OCI-LY1 (cell line): Measurements from ENCODE around the gene RPS21.

Experiments used
- H2AFZ ChIP-seq: fragments of 200-600 bp; sonication (generic), shearing (Covaris generic); 2 replicates; pipeline ENCODE4 v1.6.0; 2014; ENCODE audit warnings: antibody characterized with exemption, mild to moderate bottlenecking, low read length
- H3F3A ChIP-seq: fragments of 200-600 bp; sonication (generic), shearing (Covaris generic); 2 replicates; pipeline ENCODE4 v1.6.0; 2014; ENCODE audit warnings: mild to moderate bottlenecking, antibody characterized with exemption, low read length, moderate library complexity; ENCODE audit not compliant: insufficient read depth
- H3K27ac ChIP-seq: fragments of 200-600 bp; sonication (generic); 2 replicates; pipeline ENCODE4 v1.5.1; 2014; ENCODE audit warnings: low read length, mixed run types, mild to moderate bottlenecking, low read depth; ENCODE audit not compliant: poor library complexity, severe bottlenecking
- H3K27me3 ChIP-seq: fragments of 200-600 bp; sonication (generic); 2 replicates; pipeline ENCODE4 v1.6.0; 2014; ENCODE audit warnings: antibody characterized with exemption, mild to moderate bottlenecking, low read length, moderate library complexity; ENCODE audit not compliant: insufficient read depth
- H3K36me3 ChIP-seq: fragments of 200-600 bp; sonication (generic); 2 replicates; pipeline ENCODE4 v1.6.1; 2014; ENCODE audit warnings: mild to moderate bottlenecking, antibody characterized with exemption, low read length, moderate library complexity, mixed read lengths; ENCODE audit not compliant: insufficient read depth
- H3K4me1 ChIP-seq: fragments of 200-600 bp; sonication (generic); 2 replicates; pipeline ENCODE4 v1.5.1; 2014; ENCODE audit warnings: mild to moderate bottlenecking, low read length, moderate library complexity; ENCODE audit not compliant: insufficient read depth, severe bottlenecking
- H3K4me2 ChIP-seq: fragments of 200-600 bp; sonication (generic), shearing (Covaris generic); 2 replicates; pipeline ENCODE4 v1.6.1; 2014; ENCODE audit warnings: low read length
- H3K4me3 ChIP-seq: fragments of 200-600 bp; sonication (generic); 2 replicates; pipeline ENCODE4 v1.5.1; 2014; ENCODE audit warnings: low read length, low read depth, mild to moderate bottlenecking, mixed read lengths; ENCODE audit not compliant: poor library complexity, severe bottlenecking
- H3K79me2 ChIP-seq: fragments of 200-600 bp; shearing (Covaris generic); 2 replicates; pipeline ENCODE4 v1.6.1; 2016; ENCODE audit warnings: mixed run types, low read length, mixed read lengths; ENCODE audit not compliant: insufficient read depth
- H3K9ac ChIP-seq: fragments of 200-600 bp; sonication (generic), shearing (Covaris generic); 2 replicates; pipeline ENCODE4 v1.6.1; 2014; ENCODE audit warnings: mild to moderate bottlenecking, low read length, mixed read lengths
- H3K9me2 ChIP-seq: fragments of 200-600 bp; sonication (generic), shearing (Covaris generic); 2 replicates; pipeline ENCODE4 v1.6.1; 2014; ENCODE audit warnings: low read depth, mild to moderate bottlenecking, low read length, mixed read lengths
- H3K9me3 ChIP-seq: fragments of 200-600 bp; shearing (Covaris generic); 2 replicates; pipeline ENCODE4 v1.6.1; 2014; ENCODE audit warnings: low read length, mixed read lengths
- H4K20me1 ChIP-seq: fragments of 200-600 bp; sonication (generic), shearing (Covaris generic); 2 replicates; pipeline ENCODE4 v1.6.0; 2016; ENCODE audit warnings: mild to moderate bottlenecking, low read length; ENCODE audit not compliant: insufficient read depth
- CTCF ChIP-seq: fragments of 200-600 bp; sonication (generic), shearing (Covaris generic); IDR thresholded peaks from 2 replicates; pipeline ENCODE4 v1.5.1; 2017; ENCODE audit warnings: mild to moderate bottlenecking, antibody characterized with exemption, low read length, moderate library complexity, mixed read lengths
- EZH2 ChIP-seq: fragments of 200-600 bp; sonication (generic), shearing (Covaris generic); IDR thresholded peaks from 2 replicates; pipeline ENCODE4 v1.8.0; 2017; ENCODE audit warnings: borderline replicate concordance, mixed run types, mild to moderate bottlenecking, antibody characterized with exemption, low read length, moderate library complexity, mixed read lengths

The RPS21 gene

DNA sequence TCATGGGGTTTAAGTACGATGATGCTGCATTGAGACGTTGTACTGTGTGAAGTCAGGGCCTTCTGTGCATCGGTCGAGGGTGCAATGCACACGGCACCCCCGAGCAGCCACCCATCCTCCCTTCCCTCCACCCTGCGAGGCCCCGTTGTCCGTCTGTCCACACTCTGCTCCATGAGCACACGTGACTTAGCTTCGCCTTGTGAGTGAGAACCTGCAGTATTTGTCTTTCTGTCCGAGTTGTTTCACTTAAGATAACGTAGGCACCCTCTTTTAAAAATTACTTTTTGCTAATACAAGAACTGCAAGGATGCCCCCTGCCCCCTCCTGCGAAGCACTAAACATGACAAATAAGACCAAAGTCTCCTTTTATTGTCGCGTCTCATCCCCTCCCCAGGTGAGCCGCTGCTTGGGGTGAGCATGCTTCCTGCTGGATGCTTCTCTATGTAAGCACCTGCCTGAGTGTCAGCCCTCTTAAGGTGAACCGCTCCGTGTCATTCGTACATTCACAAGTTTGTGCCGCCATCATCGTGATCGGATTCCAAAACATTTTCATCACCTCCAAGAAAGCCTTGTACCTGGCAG is 44.1 kb downstream of the RPS21 start:
- Histone ChIP-seq H3K4me2 (no peak overlapping the region), H4K20me1 (no peaks in the 10 kb centered on the region), H2AFZ (no peak overlapping the region), H3K27ac (no peak overlapping the region), H3K4me3 (no peak overlapping the region), H3K4me1 (no peaks in the 10 kb centered on the region), H3F3A (no peaks in the 10 kb centered on the region), H3K9ac (no peak overlapping the region), H3K9me2 (no peaks in the 10 kb centered on the region), H3K36me3 (no peaks in the 10 kb centered on the region), H3K27me3 (peaks cover under 1% of the 10 kb centered on the region; the same call in 1 of the 2 replicates), H3K9me3 (no peaks in the 10 kb centered on the region), H3K79me2 (no peaks in the 10 kb centered on the region)
- no peak for TF ChIP-seq CTCF
- no peak for TF ChIP-seq EZH2

DNA sequence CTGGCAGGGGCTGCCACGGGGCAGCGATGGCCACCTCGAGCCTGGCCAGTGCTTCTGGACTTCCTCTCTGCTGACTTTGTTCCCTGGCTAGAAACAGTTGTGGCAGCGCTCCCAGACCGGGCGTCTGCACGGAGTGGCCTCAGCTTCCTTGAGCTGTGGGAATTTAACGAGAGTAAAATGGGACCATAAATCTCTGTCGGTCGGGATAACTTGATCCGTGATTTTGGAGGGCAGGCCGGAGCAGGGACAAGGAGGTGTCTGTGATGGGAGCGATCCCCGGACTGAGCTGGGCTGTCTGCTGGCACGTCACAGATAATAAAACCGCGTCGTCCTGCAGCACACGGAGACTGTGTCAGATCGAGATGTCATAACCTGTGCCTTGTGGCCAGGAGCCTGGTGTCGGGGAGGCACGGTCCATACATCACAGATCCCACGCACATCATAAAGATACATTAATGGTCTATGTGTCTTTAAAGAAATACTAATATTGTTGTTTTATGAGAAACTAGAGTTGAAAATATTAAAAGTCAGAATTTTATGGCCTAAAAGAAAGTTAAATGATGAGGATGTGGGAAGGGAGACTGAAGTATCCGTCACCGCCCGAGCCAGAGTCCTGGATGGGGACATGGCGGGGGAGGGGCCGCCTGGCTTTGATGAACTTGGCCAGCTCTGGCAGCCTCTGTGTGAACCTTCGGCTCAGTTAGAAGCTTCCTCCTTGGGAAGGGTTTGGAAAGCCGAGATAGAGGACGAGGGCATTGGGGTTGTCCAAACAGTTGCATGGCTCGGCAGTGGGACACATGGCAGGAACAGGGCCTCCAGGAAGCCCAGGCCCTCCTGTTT is 47.0 kb downstream of the RPS21 start:
- Histone ChIP-seq H3K4me3 (no peak overlapping the region), H3K4me1 (no peaks in the 10 kb centered on the region), H3K27me3 (peaks cover 5% of the 10 kb centered on the region; the same call in 1 of the 2 replicates), H3K27ac (no peak overlapping the region), H3K36me3 (no peaks in the 10 kb centered on the region), H3K79me2 (no peaks in the 10 kb centered on the region), H3K9me2 (no peaks in the 10 kb centered on the region), H4K20me1 (no peaks in the 10 kb centered on the region), H2AFZ (no peak overlapping the region), H3K9ac (no peak overlapping the region), H3K9me3 (no peaks in the 10 kb centered on the region), H3F3A (no peaks in the 10 kb centered on the region), H3K4me2 (no peak overlapping the region)
- TF ChIP-seq CTCF (no peak), EZH2 (no peak)

DNA sequence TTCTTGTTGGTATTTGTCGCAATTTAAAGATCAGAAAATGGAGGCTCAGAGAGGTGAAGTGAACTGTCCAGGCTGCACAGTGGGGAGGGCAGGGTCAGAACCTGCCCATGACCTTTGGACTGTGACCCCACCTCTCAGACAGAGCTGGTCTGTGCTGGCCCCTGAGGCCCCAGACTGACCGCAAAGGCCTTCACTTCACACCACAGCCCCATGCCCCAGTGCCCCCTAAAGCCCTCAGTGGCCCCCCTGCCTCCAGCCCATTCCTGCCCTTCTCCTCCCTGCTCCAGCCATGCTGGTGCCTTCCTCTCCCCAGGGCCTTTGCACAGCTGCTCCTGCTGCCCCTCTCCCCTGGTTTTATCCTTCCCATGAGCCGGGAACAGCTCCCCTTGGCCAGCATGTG is 49.8 kb downstream of the RPS21 start:
- Histone ChIP-seq H2AFZ (no peak overlapping the region), H3K4me1 (no peaks in the 10 kb centered on the region), H3K27ac (no peak overlapping the region), H4K20me1 (no peaks in the 10 kb centered on the region), H3K4me2 (no peak overlapping the region), H3K9ac (no peak overlapping the region), H3K9me2 (no peaks in the 10 kb centered on the region), H3K9me3 (no peaks in the 10 kb centered on the region), H3F3A (no peaks in the 10 kb centered on the region), H3K27me3 (peaks cover 12% of the 10 kb centered on the region; the same call in 1 of the 2 replicates), H3K36me3 (no peaks in the 10 kb centered on the region), H3K4me3 (no peak overlapping the region), H3K79me2 (no peaks in the 10 kb centered on the region)
- no peak for TF ChIP-seq CTCF
- no peak for TF ChIP-seq EZH2
